A673 (cell line): Measurements from ENCODE around the gene MT4.

Source experiments
- CTCF ChIP-seq: fragments of 300-800, 200-600 bp; sonication (generic); conservative IDR thresholded peaks from 2 replicates; pipeline ENCODE4 v1.5.1; 2017; ENCODE audit warnings: low read depth, mild to moderate bottlenecking, antibody characterized with exemption, low read length, moderate library complexity, mixed read lengths
- EZH2 ChIP-seq: fragments of 200-600 bp; sonication (generic); IDR thresholded peaks from 2 replicates; pipeline ENCODE4 v1.6.1; 2017; ENCODE audit warnings: borderline replicate concordance, low read depth, mild to moderate bottlenecking, mixed read lengths, antibody characterized with exemption, low read length; ENCODE audit not compliant: poor library complexity, severe bottlenecking

GRCh38 chr16:56539656-56540055, 25.2 kb upstream of the MT4 start:
- TF ChIP-seq CTCF (no peak), EZH2 (no peak)
